GM10266 (cell line): ENCODE results near the gene TMEM14A.
"Not testable (repeated sequence)": the region's sequence is repeated elsewhere in the genome, so short reads cannot be mapped to it uniquely, and the experiment has no call there.

ENCODE experiments used
- DNase-seq: peaks from one replicate; pipeline ENCODE4 v3.0.0; 2012; ENCODE audit errors: extremely low spot score
- TF ChIP-seq, protein P1 (sequence below): IDR thresholded peaks from 2 replicates; pipeline ENCODE4 v1.5.1; 2012; ENCODE audit warnings: mild to moderate bottlenecking, low read depth; ENCODE audit not compliant: control insufficient read depth, insufficient read depth; ENCODE audit errors: missing control alignments

TMEM14A gene

DNA sequence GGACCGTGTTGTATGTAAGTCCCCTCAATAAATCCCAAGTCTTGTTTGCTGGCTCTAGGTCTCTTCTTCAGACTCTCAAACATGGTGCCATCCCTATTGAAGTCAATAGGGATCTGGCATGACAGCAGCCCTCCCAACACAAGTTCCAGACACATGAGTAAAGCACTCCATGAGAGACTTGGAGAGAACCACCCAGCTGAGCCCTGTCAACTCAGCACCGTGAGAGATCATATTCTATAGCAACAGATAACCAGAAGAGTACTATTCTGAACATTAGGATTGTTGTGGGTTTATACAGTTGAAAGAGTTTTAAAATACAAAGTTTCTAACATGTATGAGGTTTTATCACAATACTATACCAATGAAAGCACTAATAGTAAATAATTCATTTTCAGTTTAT, 23.5 kb downstream of the TMEM14A start:
- no peak for DNase-seq
- TF ChIP-seq, protein P1, sequence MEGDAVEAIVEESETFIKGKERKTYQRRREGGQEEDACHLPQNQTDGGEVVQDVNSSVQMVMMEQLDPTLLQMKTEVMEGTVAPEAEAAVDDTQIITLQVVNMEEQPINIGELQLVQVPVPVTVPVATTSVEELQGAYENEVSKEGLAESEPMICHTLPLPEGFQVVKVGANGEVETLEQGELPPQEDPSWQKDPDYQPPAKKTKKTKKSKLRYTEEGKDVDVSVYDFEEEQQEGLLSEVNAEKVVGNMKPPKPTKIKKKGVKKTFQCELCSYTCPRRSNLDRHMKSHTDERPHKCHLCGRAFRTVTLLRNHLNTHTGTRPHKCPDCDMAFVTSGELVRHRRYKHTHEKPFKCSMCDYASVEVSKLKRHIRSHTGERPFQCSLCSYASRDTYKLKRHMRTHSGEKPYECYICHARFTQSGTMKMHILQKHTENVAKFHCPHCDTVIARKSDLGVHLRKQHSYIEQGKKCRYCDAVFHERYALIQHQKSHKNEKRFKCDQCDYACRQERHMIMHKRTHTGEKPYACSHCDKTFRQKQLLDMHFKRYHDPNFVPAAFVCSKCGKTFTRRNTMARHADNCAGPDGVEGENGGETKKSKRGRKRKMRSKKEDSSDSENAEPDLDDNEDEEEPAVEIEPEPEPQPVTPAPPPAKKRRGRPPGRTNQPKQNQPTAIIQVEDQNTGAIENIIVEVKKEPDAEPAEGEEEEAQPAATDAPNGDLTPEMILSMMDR = no peak

DNA sequence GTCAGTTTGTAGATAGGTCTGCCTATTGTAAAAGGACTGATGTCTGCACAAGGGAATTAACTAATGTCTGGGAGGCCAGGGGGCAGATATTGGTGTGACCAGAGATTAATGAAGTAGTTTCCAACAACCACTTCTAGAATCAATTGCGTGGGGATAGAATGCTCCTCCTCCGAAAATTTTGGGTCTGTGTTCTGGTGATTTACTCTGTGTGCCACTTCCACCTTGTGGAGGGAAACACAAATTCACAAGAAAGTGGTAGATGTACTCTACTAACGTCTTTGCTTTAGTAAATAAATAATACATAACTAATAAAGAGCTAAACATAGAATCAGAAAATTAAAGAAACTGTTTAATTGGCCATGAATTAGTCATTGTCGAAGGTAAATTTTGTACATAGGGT, 25.5 kb downstream of the TMEM14A start:
- no peak for DNase-seq
- TF ChIP-seq, protein P1 = no peak

DNA sequence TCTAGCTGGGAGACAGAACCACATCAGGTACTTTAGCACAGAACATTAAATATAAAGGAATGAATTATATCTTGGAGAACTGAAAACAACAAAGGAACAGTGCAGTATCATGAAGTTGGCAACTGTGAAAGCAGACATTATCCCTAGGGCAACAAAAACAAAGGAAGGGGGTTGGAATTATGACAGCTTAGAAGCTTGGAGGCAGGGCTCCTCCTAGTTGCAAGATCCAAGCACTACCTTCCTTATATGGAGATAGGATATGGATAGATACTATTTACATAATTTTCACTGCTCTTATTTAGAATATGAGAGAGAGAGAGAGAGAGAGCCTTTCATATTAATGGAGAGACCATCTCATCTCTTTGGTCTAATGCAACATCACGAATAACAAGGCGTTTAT, 27.0 kb downstream of the TMEM14A start:
- DNase-seq = no peak
- TF ChIP-seq, protein P1 = no peak

DNA sequence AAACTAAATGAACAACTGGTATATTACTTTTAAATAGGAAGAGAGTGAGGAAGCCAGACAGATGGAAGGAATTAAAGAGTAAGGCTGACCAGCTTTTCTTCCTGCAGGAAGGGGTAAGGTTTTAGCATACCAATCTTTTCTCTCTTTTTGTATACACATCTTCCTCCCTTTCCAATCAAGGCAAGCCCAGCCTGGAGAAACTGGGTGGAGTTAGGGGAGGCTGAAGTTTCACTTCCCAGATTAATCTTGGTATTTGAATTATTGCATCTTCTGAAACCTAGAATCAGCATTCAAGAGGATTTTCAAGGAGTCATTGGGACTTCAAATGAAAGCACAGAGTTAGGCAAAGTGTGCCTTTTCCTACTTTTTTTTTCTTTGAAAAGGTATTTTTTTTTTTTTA, 33.1 kb downstream of the TMEM14A start:
- DNase-seq = no peak
- TF ChIP-seq, protein P1 = no peak

DNA sequence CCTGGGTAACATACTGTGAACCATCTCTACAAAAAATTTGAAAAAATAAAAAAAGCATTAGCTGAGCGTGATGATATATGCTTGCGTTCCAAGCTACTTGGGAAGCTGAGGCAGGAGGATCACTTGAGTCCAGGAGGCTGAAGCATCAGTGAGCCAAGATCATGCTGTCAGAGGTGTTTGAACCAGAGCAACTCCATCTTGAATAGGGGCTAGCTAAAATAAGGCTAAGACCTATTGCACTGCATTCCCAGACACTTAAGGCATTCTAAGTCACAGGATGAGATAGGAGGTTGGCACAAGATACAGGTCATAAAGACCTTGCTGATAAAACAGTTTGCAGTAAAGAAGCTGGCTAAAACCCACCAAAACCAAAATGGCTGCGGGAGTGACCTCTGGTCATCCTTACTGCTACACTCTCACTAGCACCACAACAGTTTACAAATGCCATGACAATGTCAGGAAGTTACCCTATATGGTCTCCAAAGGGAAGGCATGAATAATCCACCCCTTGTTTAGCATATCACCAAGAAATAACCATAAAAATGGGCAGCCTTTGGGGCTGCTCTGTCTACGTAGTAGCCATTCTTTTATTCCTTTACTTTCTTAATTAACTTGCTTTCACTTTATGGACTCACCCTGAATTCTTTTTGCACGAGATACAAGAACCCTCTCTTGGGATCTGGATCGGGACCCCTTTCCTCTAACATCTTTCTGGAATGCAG, 34.0 kb downstream of the TMEM14A start:
- not testable (repeated sequence) for DNase-seq

DNA sequence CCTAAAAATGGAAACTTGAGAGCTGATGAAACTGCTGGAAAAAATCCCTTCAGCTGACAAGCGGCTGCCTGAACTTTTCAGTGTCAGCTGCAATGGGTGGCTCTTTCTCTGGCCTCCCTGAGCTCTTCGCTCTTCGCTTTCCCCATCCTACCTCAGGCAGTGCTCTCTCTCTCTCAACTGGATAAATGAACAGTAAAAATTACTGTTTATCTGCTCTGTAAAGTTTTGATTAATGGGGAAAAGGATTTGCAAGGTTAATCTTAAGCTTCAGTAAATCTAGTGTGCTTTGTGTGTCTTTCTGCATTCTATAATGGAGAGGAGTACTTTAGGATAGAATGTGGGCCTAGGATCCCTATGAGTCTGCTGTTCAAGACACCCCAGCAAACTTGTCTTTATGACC, 35.1 kb downstream of the TMEM14A start:
- DNase-seq = no peak
- TF ChIP-seq, protein P1 = no peak

DNA sequence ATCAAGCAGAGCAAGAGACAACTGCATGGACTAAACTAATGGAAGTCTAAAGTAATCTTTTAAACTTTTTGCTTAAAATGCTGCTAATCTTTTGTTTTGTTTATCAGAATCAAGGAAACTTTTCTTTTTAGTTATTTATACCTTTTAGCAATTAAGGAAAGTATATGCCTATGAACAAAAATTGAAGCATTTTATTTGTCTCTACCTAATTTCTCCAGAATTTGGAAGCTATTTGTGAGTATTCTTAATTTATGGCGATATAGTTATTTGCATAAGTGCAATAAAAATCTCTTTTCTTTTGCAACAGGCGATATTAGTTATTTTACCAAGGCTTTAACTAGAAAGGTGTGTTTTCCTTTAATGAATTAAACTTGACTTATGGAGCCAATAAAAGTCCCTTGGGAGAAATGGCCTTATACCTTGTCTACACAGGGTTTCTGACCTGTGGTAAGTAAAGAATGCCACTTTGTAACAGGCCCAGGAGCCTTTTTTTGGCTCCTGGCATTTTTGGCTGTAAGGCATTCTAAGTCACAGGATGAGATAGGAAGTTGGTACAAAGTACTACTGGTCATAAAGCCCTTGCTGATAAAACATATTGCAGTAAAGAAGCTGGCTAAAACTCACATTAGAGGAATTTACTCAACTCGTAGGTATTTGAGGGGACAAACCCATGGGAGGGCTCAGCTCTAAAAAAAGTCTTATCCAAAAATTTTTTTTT, 37.2 kb downstream of the TMEM14A start:
- DNase-seq = no peak
- TF ChIP-seq, protein P1 = no peak

DNA sequence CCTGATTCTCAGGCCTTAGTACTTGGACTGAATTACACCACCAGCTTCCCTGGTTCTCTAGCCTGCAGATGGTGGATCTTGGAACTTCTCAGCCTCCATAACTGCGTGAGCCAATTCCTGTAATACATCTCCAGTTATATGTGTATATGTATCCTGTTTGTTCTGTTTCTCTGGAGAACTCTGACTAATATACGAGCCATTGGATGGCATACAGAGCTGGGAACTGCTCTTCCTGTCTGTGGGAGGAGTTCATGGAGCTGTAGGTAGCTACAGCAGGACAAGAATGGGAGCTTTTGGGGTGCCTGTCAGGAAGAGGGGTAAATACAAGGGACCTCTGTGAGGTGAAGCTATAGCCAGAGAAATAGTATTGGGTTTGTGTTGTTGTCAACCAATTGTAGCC, 41.2 kb downstream of the TMEM14A start:
- DNase-seq = no peak
- TF ChIP-seq, protein P1 = no peak

DNA sequence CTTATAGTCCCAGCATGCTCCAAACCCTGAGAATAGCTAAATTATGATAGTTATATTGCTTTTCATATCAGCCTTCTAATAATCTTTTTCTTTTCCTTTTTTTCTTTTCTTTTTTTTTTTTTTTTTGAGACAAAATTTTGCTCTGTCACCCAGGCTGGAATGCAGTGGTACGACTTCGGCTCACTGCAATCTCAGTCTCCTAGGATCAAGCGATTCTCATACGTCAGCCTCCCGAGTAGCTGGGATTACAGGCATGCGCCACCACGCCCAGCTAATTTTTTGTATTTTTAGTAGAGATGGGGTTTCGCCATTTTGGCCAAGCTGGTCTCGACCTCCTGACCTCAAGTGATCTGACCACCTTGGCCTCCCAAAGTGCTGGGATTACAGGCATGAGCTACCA, 43.8 kb downstream of the TMEM14A start:
- DNase-seq = not testable (repeated sequence)
